Measurements from ENCODE around the gene ABHD14A.

ABHD14A gene

GRCh38 chr3:51940648-51941462, 34.0 kb upstream of the ABHD14A start:
- DNase-seq (ENCODE audit: extremely low read depth in 1 of 2, low read depth in 1 of 2), result no peak

- DNase-seq (ENCODE audit: extremely low read depth in 1 of 2, low read depth in 1 of 2), result no peak
Observed at GRCh38 chr3:51941463-51941797, 33.4 kb upstream of the ABHD14A start.

- peak; percentile 99 for DNase-seq (ENCODE audit: extremely low read depth in 1 of 2, low read depth in 1 of 2)
Observed at GRCh38 chr3:51941798-51942602, 32.9 kb upstream of the ABHD14A start, which contains the start of the genes PARP3 and RRP9. TSS of gene PARP3 (plus strand) at chr3:51942363. CDS start at chr3:51943356, 993 bp downstream. TSS of gene RRP9 (minus strand) at chr3:51941904. CDS start at chr3:51941867, 37 bp downstream.

DNA sequence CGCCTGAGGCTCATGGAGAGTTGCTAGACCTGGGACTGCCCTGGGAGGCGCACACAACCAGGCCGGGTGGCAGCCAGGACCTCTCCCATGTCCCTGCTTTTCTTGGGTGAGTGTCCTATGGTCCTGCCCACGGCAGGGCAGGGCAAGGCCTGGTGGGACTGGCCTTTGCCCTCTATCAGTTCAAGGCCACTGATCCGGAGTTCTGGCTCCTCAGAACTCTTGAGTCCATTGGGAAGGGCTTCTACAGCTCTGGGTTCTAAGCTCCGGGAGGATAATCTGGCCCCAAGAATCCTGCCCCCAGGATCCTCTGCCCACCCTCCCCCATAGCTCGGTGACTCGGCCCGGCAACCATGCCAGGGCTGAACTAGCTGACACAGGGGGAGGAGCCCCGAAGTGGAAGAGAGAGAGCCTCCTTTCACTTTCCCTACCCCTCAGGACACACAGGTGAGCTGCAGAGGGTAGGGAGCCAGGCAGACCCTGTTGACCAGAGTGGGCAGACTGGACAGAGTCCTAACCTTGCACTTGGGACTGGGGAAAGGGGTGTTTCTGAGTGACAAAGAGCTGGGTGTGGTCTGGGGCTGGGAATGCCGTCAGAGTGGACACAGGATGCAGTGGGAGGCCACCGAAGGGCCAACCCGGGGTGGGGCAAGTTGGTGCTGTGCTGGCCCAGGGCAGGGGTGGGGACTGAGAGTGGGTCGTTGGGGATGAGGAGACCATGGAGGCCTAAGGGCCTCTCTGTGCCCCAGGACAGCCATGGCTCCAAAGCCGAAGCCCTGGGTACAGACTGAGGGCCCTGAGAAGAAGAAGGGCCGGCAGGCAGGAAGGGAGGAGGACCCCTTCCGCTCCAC, 32.0 kb upstream of the ABHD14A start:
- DNase-seq (ENCODE audit: extremely low read depth in 1 of 2, low read depth in 1 of 2), result peak in 1 of 2 donors; percentile 14

DNA sequence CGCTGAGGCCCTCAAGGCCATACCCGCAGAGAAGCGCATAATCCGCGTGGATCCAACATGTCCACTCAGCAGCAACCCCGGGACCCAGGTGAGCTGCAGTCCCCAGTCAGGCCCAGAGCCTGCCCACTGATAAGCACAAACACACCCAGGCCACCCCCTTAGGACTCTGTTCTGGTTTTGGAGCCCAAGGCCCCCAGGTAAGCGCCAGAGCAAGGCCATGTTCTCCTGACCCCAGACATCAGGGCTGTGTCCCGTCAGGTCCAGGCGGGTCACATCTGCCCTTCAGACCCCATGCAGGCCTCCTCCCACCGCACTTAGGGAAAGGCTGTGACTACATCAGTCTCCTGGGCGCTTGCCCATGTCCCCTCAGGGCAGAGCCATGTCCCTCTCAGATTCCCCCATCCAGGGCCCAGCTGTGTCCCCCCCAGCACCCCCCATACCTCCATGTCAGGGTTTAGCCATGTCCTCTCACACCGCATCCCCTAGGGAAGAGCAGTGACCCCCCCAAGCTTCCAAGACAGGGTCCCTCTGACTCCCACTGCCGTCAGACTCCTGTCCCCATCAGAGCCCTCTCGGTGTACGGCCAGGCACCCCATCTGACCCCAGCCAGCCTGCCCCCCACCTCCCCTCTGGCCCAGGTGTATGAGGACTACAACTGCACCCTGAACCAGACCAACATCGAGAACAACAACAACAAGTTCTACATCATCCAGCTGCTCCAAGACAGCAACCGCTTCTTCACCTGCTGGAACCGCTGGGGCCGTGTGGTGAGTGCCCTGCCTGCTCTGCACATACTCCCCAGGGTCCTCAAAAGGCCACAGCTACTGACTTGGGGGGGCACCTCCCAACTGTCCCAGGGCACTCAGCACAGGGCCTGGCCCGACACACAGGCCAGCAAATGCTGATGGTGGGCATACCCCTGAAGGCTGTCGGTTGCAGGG, 31.1 kb upstream of the ABHD14A start:
- no peak for DNase-seq (ENCODE audit: extremely low read depth in 1 of 2, low read depth in 1 of 2)

DNA sequence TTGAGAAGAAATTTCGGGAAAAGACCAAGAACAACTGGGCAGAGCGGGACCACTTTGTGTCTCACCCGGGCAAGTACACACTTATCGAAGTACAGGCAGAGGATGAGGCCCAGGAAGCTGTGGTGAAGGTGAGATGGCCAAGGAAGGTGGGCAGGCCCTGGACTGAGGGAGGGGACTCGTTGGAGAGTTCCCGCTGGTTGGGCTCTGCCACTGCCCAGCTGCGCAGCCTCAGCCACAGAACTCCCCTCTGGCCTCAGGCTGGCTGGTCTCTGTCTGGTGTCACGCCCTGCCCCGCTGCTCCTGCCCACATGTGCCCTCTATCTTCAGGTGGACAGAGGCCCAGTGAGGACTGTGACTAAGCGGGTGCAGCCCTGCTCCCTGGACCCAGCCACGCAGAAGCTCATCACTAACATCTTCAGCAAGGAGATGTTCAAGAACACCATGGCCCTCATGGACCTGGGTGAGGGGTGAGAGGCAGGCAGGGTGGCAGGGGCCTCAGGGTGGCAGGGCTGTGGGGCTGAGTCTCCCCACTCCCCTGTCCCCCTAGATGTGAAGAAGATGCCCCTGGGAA, 30.3 kb upstream of the ABHD14A start:
- DNase-seq (ENCODE audit: extremely low read depth in 1 of 2, low read depth in 1 of 2), result no peak

DNA sequence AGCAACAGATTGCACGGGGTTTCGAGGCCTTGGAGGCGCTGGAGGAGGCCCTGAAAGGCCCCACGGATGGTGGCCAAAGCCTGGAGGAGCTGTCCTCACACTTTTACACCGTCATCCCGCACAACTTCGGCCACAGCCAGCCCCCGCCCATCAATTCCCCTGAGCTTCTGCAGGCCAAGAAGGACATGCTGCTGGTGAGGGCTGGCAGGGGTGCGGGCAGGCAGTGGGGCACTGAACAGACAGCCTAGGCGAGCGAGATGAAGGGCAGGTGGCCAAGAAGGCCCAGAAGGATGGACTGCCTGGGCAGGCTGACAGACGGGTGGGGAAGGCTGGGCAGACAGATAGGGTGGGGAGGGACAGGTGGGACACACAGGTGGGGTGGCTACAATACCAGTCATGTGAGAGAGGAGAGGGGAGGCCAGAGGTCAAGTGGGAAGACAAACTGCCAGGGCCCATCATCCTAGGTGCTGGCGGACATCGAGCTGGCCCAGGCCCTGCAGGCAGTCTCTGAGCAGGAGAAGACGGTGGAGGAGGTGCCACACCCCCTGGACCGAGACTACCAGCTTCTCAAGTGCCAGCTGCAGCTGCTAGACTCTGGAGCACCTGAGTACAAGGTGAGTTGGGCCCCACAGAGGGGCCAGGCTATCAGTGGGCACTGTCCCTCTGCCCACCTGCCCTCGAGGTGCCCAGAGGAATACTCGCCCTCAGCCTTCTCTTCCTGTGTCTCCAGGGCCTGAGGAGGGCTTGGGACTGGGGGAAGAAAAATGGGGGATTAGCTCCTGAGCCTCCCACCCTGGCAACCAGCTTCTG, 29.6 kb upstream of the ABHD14A start:
- no peak for DNase-seq (ENCODE audit: extremely low read depth in 1 of 2, low read depth in 1 of 2)

DNA sequence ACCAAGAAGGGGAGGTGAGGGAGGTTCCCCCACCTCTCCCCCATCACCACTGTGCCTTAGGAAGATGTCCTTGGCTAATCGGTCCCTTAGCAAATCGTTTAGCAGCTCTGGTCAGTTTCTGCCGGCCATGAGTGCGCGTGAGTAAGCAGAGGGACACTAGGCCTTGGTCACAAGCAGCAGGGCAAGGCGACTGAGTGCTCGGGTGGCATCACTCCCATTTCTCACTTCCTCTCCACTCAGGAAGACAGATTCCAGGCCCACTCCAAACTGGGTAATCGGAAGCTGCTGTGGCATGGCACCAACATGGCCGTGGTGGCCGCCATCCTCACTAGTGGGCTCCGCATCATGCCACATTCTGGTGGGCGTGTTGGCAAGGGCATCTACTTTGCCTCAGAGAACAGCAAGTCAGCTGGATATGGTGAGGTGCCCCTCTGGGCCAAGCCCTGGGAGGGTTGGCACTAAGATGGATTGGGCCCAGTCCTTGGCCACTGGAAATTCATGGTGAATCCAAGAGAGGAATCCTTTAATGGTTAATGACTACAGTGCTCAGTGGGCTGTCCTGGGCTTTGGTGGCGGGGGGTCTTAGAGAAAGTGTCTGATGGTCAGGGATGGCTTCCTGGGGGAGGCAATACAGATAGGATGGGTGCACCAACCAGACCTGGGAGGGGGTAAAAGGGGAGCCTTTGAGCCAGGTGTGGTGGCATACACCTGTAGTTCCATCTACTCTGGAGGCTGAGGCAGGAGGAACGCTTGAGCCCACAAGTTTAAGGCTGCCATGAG, 28.7 kb upstream of the ABHD14A start:
- no peak for DNase-seq (ENCODE audit: extremely low read depth in 1 of 2, low read depth in 1 of 2)

- DNase-seq (ENCODE audit: extremely low read depth in 1 of 2, low read depth in 1 of 2), result no peak
Observed at GRCh38 chr3:51946796-51947195, 28.1 kb upstream of the ABHD14A start.

GRCh38 chr3:51947215-51947900, 27.5 kb upstream of the ABHD14A start:
- no peak for DNase-seq (ENCODE audit: extremely low read depth in 1 of 2, low read depth in 1 of 2)

- no peak for DNase-seq (ENCODE audit: extremely low read depth in 1 of 2, low read depth in 1 of 2)
Observed at GRCh38 chr3:51948016-51948580, 26.8 kb upstream of the ABHD14A start.

GRCh38 chr3:51949121-51949520, 25.7 kb upstream of the ABHD14A start:
- DNase-seq (ENCODE audit: extremely low read depth in 1 of 2, low read depth in 1 of 2), result no peak

- no peak for DNase-seq (ENCODE audit: extremely low read depth in 1 of 2, low read depth in 1 of 2)
Observed at GRCh38 chr3:51950899-51951298, 24.0 kb upstream of the ABHD14A start.

DNA sequence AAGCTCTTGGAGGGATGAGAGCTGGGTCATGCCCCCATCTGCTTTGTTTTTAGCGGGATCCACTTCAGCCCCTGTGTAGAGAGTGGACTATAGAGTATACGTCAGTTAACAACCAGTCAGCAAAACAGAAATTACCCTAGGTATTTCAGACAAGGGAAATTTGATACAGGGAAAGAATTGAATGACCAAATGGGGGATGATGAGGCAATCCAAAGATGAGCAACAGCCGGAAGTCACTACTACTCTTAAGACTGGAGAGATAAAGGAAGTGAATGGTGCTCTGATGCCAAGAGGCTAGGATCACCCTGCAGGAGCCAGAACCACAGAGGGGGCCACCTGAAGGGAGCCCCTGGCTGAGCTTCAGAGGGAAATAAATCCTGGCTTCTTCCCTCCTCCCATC, 21.4 kb upstream of the ABHD14A start:
- no peak for DNase-seq (ENCODE audit: extremely low read depth in 1 of 2, low read depth in 1 of 2)

DNA sequence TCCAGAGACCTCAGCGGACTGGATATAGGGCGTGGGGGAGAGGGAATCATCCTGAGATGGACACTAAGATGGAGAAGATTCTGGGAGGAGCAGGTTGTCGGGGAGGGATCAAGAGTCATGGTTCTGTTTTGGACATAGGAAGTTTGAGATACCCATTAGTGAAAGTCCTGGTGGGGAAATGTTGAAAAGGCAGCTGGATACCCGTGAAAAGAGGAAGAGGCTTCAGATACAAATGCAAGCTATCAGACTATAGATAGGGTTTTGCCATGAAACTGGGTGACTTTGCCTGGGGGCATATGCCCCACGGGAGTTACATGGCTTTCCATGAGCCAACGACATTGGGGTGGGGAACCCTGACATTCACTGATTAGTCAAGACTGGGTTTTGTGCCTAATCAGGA, 20.8 kb upstream of the ABHD14A start:
- DNase-seq (ENCODE audit: extremely low read depth in 1 of 2, low read depth in 1 of 2), result no peak

DNA sequence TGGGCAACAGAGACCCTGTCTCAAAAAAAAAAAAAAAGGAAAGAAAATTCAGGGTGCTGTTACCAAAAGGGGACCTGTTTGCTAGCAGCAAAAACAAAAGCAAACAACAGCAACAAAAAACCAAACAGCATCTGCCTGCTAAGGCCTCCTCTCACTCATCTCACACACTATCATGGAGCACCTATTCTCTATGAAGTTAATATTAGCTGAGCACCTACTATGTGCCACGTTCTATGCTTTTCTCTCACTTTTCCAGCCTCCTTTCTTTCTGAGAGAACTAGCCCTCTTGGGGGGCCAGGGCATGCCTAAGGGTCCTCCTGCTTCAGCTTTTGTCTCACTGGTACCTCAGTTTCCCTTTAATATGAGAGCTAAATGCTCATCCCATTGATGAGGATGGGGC, 20.2 kb upstream of the ABHD14A start:
- no peak for DNase-seq (ENCODE audit: extremely low read depth in 1 of 2, low read depth in 1 of 2)

- DNase-seq (ENCODE audit: extremely low read depth in 1 of 2, low read depth in 1 of 2), result no peak
Observed at GRCh38 chr3:51955175-51955892, 19.5 kb upstream of the ABHD14A start, which contains the start of gene GPR62. TSS of gene GPR62 (plus strand) at chr3:51955381. CDS start at chr3:51955653, 272 bp downstream.

All from activated CD8-positive, alpha-beta memory T cell treated with anti-CD3 and anti-CD28 coated beads for 1 hour (primary cell).